ENCODE results near the gene MCTP2.

Gene MCTP2

DNA sequence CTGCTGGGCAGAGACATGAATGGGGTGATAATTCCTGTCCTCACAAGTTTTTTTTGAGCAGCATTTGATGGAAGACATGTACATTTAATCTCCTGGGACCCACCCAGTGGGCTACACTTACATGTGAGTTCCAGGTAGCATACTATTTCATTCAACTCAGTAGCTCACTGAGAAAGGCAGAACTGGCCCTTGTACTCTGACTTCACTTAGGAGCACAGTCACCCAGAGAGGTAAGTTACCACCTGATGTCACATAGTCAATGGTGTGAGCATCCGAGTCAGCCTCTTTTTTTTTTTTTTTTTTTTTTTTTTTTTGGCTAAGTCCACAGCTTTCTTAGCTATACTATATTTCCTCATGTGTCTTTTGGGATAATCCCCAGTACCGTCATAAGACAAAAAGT is 32.7 kb upstream of the MCTP2 start:
- DNase-seq (ENCODE audit: low read depth) = peak; percentile 24
- H3K4me3 ChIP-seq (ENCODE audit: low read length) = no peak overlapping the region
- TF ChIP-seq, protein P1, sequence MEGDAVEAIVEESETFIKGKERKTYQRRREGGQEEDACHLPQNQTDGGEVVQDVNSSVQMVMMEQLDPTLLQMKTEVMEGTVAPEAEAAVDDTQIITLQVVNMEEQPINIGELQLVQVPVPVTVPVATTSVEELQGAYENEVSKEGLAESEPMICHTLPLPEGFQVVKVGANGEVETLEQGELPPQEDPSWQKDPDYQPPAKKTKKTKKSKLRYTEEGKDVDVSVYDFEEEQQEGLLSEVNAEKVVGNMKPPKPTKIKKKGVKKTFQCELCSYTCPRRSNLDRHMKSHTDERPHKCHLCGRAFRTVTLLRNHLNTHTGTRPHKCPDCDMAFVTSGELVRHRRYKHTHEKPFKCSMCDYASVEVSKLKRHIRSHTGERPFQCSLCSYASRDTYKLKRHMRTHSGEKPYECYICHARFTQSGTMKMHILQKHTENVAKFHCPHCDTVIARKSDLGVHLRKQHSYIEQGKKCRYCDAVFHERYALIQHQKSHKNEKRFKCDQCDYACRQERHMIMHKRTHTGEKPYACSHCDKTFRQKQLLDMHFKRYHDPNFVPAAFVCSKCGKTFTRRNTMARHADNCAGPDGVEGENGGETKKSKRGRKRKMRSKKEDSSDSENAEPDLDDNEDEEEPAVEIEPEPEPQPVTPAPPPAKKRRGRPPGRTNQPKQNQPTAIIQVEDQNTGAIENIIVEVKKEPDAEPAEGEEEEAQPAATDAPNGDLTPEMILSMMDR (IDR thresholded peaks at IDR 0.05; ENCODE audit: insufficient read depth, low read depth, low read length, missing control alignments) = no peak

DNA sequence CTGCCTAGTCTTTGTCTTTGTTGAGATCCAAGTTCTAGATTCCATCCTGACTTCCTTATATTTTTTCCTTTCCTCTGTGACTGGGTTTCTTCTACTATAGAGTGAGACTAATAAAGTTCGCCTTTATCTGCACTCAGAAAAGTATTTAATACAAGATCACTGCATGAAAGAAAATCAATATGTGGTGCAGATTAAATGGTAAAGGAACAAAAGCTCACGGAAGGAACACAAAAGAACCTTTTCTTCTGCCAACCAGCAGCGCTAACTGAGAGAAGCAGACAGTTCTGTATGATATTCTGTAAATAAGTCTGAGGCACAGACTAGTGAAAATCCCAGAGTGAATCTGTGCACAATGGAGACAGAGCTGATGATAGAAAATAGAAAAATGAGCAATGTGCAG is 31.6 kb upstream of the MCTP2 start:
- H3K4me3 ChIP-seq (ENCODE audit: low read length) = no peak overlapping the region
- TF ChIP-seq, protein P1 (IDR thresholded peaks at IDR 0.05; ENCODE audit: insufficient read depth, low read depth, low read length, missing control alignments) = no peak
- no peak for DNase-seq (ENCODE audit: low read depth)

DNA sequence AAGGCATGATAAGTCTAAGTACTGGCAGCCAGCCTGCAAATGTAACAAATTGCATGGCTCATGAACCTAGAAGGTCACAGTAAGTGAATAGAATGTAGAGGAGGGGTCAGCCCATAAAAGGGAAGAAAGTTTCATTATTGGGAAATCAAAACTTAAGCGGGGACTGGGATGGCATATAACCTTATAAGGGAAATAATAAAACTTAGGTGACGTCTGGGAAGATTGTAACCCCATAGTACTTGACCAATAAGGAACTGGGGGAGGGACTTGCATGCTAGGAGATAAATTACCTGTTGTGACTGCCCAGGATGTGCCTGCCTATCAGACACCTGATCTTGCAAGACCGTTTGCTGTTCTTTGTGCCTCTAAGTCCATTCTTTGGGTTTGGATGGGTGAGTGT is 28.1 kb upstream of the MCTP2 start:
- H3K4me3 ChIP-seq (ENCODE audit: low read length) = no peak overlapping the region
- TF ChIP-seq, protein P1 (IDR thresholded peaks at IDR 0.05; ENCODE audit: insufficient read depth, low read depth, low read length, missing control alignments) = no peak
- no peak for DNase-seq (ENCODE audit: low read depth)

DNA sequence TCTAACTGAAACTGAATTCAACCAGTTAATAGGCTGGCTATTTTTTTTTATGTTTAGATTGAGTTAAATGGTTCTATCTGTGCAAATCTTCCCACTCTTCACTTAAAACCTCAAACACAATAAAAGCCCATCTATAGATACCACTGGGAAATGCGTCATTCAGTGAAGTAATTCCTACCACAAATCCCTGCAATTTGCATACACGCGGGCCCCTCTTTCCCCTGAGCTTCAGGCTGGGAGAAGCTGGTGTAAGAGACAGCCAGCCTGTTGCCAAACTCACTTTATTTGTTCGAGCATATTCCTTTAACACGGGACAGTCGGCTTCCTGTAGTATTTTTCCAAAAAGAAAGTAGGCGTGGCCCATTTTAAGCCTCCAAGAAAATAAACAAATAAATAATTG is 26.0 kb upstream of the MCTP2 start:
- no peak for DNase-seq (ENCODE audit: low read depth)
- TF ChIP-seq, protein P1 (IDR thresholded peaks at IDR 0.05; ENCODE audit: insufficient read depth, low read depth, low read length, missing control alignments) = no peak
- H3K4me3 ChIP-seq (ENCODE audit: low read length) = no peak overlapping the region

DNA sequence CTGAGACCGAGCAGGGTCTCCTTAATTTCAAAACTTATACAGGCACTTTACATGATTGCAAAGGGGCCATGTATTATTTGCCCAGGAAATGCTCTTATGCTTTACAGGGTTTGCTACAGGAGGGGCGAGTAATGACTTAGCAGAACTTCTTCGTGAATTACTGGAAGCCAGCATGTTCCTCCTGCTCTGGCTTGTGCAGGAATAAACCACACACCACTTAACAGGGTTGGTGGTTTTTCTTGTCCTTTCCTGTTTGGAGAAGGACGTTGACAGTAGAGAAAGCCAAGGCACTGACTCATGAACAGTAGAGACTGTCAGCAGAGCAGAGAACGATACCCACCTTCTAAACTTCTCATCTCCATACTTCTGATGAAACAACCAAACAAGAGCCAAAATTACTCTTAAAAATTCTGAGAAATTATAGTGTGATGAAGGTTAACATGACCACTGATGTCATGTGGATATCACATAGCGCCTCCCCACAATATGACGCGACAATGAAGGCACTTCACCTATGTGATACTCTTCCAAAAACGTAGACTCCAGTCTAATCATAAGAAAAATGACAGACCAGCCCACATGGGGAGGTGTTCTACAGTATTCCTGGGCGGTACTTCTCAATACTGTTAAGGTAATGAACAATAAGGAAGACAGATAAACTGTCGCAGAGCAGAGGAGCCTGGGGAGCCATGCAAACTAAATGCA is 24.7 kb upstream of the MCTP2 start:
- H3K4me3 ChIP-seq (ENCODE audit: low read length) = no peak overlapping the region
- DNase-seq (ENCODE audit: low read depth) = peak; percentile 90

DNA sequence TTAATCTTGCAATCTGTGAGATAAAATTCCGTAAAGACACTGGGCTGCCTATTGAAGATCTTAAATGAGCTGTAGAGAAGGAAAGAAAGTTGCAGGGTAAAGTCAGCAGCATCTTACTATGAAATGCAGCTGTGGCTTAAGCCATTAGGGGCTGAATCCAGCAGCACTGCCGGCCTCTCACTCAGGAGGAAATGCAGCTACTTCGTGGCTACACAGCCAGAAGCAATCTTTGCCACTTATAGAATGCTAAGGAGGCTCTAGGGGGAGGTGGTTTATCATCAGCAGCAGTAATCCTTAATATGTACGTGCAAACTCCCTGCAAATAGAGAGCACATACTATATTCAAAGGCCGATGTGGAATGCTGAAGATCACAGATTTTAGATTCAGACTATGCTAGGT is 19.1 kb upstream of the MCTP2 start:
- TF ChIP-seq, protein P1 (IDR thresholded peaks at IDR 0.05; ENCODE audit: insufficient read depth, low read depth, low read length, missing control alignments) = no peak
- no peak overlapping the region for H3K4me3 ChIP-seq (ENCODE audit: low read length)
- DNase-seq (ENCODE audit: low read depth) = no peak

More for the DNA sequence above, 24.7 kb upstream of the MCTP2 start:
- TF ChIP-seq, protein P1 (IDR thresholded peaks at IDR 0.05; ENCODE audit: insufficient read depth, low read depth, low read length, missing control alignments) = no peak

DNA sequence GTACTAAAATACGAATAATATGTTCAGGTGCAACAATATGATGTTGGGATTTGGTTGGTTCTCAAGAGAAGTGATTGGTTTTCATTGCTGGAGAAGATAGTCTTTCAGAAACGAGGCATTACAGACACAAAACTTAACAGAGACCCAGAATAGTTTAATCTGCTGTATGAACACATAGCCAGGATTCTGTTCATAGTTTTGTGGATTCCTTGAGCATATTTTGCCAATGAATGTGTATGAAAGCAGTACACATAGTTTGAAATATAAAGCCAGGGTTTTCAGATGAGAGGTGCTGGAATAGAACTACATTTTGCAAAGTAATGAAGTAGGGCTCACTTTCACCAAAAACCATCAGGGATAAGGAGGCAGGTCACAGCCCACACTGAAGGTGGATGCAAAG is 5.7 kb upstream of the MCTP2 start:
- TF ChIP-seq, protein P1 (IDR thresholded peaks at IDR 0.05; ENCODE audit: insufficient read depth, low read depth, low read length, missing control alignments) = no peak
- no peak for DNase-seq (ENCODE audit: low read depth)
- H3K4me3 ChIP-seq (ENCODE audit: low read length) = no peak overlapping the region

Measured in epithelial cell of esophagus (primary cell).